HG03575 (cell line): ENCODE results near the gene NSUN2.

ENCODE experiments used
- ATAC-seq: cut with Tn5 transposase; IDR thresholded peaks from one replicate; pipeline ENCODE4 v1.9.1; 2021; ENCODE audit not compliant: unreplicated experiment, insufficient number of reproducible peaks, low FRiP score; ENCODE audit errors: extremely low read depth

Gene NSUN2

DNA sequence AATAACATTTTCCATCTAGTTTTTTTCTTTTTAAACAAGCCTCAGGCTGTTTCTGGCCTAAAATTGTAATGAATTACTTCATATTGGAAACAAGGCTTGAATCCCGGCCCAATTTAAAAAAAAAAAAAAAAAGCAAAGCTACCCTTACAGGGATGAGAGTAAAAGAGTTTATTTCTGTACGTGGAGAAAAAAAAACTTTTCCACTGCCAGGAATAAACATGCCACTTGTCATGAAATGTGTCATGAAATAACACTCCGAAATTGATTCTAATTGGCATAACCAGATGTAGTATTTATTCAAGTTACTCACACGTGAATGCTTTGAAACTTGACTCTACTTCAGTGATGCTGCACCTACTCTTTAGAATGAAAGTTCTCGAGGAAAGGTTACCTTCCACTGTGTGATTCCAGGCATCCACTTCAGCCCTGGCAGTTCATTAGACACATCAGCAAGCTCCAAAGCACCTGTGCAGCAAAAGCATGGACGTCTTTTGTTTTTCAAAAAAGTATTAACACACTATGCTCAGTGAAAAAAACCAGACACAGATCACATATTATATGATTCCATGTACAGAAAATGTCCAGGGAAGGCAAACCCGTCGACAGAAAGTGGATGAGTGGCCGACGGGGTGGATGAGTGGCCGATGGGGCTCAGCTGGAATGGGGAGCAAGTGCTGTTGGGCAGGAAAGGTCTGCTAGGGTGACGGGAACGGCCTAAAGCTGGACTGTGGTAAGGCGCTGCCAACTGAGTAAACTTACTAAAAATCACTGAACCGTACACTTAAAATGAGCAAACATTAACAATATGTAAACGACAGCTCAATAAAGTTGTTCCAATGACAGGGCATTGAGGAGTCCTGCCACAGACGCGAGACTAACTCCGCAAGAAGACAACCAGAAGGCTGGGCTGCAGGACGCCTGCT lies 21.2 kb downstream of the NSUN2 start:
- ATAC-seq: no peak

DNA sequence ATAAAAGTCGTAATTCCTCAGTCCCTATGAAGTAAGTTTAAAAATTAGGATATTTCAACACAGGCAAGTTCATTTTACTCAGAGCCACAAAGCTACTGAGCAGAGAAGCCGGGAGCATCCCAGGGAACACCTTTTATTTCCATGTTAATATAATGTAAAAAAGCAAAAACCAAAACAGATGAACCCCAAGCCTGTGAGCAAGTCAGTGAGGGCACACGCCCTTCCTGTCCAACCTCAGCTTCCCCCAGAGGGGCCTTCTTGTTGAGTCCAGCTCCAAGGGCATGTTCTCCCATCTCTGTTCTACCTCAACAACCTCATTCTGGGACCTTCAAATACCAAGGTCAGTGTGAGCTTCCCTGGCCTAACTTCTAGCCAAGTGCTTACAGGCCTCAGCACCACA lies 24.8 kb downstream of the NSUN2 start:
- ATAC-seq: no peak

DNA sequence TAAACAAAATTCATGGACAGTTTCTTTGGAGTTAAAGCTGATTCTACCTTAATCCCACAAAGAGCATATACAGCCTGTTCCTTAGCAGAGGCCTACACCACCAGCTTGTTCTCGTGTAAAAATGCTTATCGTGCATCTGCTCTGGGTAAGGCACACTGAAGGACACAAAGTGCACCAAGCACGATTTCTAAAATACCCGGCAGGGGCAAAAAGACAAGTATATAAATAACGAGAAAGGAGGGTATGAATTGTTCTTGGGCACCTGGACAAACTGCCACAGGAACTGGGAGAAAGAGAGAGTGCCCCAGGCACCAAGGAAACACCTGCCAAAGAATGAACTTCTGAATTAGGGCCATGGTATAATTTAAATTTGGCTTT lies 25.3 kb downstream of the NSUN2 start:
- no peak for ATAC-seq

DNA sequence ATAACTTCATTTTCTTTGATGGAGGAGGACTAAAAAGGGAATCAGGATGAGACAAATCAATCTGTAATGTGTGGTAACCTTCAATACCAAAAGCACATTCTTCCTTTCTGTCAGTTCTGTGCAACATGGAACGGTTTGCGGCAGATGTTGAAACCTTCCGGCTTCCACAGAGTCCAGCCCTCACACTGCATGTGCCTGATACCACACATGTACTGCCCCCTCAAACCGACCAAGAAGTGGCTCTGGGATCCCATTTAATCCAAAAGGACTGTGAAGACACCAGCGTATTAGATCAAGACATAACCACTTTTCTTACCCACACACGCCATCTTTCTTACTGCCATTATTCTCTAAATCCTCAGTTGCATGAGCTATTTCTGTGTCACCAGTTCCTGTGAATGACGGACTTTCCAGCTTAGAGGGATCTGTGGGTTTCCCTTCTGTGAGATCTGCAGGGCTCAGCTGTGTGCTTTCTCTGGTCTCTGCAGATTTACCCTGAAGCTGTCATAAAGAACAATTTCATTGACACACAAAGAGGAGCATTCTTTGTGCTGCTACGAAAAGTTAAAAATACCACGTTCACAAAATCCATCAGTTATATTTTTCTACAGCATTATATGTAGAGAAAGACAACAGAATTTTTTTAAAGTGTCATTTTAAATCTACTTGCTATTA lies 25.8 kb downstream of the NSUN2 start:
- ATAC-seq: no peak

DNA sequence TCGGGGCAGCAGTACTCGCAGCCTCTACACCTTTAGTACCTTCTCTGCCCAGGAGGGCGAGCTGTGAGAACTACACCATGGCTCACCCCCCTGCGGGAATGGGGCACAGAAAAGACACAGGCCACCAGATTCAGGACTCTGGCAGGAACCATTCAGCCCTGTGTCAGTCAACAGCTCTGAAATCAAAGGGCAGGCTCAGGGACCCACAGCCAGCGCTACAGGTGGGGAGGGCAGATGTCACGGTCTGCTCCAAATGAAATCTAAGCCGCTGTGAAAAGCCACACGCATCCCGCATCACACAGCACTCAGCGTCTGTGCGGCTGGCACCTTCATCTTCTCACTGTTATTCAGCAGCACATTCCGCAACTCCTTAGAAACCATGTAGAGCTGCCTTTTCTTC lies 27.9 kb downstream of the NSUN2 start:
- no peak for ATAC-seq

DNA sequence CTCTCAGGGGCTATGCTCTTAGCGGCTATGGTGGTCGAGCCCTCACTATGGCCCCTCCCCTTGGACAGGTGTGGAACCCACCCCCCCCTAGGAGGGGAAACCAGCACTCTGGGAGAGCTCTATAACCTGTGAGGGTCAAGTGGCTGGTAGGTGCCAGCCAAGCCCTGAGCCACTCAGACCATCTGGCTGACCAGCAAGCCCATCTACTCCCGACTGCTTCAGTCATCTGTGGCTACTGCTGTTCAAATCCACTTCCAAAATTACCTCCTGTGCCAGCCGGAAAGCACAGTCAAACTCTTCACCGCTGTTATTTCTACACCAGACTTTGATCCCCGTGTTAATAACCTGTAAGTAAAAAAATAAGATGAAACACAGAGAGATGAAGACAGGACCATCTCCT lies 28.5 kb downstream of the NSUN2 start:
- no peak for ATAC-seq

DNA sequence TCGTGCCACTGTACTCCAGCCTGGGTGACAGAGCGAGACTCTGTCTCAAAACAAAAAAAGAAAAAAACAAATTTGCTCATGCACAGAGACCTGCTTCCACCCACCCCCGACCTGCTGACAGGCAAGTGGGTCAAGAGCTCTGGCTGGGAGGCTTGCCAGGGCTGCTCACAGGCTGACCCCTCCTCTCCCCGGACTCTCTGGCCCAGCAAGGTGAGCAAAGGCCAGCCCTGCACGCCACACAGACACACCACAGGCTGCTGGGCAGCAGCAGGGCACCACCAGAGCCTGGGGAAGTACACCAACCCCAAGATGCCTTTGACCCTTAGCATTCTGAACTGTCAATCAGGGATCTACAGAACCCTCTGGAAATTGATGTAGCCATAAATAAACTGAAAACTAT lies 29.2 kb downstream of the NSUN2 start:
- ATAC-seq: no peak

DNA sequence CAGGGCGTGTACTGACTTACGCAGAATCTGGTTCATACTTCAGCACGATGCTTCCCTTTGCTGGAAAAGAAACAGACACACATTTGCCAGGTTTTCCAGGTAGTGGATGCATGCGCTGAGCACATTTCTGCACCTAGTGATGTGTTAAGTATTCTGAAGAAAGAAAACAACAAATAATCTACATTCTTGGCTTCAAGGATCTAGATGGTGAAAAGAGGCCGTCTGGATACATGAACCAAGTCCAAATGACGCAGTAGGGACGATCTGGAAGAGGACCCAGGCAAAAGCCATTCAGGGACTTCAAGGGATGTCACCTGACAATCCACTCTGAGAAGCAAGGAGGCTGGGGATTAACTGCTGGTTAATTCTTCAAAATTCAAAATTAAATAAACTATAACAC lies 30.4 kb downstream of the NSUN2 start:
- no peak for ATAC-seq

DNA sequence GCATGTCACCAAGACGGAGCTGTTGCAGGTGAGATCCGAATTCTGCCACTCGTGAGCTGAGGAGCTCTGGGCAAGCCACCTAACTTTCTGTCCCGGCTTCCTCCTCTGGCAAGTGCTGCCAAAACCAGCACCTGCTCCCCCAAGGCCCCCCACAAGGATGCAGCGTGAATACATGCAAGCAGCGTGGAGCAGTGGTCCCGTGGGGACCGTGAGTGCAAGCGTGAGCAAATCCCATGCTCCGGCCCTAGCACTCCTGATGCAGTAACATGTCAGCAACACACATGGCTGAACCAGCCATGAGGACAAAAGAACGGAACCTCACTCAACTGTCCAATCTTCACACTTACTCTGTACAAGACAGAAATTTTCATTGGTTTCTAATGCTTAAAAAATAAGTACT lies 31.0 kb downstream of the NSUN2 start:
- ATAC-seq: no peak

DNA sequence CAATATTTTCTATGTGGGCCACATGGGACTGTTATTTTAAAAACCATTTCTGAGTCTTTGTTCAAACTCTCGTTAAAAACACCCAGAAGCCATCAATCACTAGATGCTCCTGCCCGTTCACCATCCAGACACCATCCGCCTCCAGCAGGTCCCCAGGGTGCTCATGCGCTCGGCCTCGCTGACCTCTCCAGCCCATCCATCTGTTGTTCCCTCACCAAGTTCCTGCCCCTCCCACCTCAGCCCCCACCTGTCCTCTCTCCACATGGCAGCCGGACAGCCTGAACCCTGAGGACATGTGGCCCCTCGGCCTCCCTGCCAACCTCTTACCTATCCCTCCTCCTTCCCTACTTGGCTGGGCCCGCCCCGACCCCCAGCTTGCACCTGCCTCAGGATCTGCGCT lies 31.6 kb downstream of the NSUN2 start:
- ATAC-seq: no peak

DNA sequence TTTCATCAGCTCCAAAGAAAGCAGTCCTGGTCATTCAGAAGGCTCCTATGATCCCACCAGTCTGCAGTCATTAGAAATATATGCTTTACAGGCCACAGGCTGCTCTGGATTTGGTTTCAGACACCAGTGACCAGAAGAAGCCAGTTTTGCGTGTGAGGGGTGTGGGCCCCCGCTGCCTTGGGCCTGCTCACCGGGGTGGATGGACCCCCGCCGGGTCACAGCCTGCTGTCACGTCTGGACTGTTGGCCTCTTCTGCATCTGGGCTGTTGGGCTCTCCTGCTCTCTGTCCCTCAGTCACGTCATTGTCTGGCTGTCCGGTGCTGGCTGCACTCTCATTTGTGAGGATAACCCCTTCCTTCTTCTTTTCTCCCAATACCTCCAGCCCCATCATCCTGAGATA lies 33.1 kb downstream of the NSUN2 start:
- no peak for ATAC-seq

DNA sequence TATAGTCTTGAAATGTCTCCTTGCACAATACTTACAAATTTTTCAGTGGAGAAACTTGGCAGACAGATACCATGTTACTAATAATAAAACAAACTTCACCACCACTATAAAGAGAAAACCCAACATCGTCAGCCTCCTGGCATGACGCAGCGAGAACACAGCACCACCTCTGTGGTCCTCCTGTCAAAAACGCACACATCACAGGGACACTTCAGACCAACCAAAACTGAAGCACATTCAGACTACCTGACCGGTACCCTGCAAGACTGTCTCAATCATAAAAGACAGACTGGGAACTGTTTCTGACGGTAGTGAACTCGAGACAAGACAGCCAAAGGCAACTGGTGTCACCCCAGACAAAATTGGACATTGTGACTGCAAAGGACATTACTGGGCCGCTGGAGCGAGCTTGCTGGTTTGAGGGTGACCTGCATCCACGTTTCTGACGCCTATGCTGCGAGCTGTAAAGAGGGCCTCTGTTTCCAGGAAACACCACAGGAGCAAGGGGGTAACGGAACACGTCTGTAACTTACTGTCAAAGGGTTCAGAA lies 34.4 kb downstream of the NSUN2 start:
- no peak for ATAC-seq

DNA sequence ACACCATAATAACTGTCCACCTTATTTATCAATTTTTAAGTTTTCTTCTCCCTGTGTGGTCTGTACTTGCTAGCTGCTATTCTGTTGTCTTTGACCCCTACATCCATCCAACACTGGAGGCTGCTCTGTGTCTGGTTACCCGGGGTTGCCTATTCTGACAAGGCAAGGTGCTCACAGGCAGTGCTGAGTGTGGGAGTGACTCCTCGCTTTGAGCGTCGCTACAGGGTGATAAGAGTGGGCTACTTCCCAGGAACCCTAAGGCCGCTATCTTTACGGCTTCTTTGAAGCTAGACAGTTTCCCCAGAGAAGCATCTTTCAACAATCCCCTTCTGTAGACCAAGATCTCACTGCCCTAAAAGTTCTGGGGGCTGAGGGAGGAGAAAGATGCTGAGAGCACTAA lies 35.3 kb downstream of the NSUN2 start:
- ATAC-seq: no peak

DNA sequence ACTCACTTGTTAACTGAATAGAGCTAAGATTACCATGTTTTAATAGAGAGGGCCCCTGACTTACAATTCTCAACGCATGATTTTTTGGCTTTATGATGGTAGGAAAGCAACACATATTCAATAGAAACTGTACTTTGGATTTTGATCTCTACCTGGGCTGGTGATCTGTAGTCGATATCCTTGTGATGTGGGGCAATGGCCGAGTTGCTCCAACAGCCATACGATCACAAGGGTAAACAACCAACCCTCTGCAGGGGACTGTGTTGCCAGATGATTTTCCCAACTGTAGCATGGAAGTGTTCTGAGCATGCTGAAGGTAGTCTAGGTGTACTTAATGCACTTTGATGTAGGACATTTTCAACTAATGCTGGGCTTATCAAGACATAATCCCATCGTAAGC lies 36.5 kb downstream of the NSUN2 start:
- ATAC-seq: no peak

DNA sequence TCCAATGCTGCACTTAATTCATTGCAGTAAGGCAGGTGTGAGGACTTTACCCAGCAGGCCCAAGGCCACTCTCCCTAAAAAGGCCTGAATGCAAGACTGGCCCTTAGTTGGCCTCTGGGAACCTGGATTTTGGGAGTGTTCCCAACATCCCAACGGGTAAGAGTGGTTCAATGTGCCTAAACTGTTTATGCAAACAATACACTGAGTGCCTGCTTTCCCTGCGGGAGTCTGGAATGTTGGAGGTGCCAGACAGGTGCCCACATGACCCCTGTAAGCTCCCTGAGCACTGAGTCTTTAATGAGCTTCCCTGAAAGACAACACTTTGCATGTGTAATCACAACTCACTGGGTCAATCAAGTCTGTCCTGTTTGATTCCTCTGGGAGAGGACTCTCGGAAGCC lies 37.4 kb downstream of the NSUN2 start:
- no peak for ATAC-seq

DNA sequence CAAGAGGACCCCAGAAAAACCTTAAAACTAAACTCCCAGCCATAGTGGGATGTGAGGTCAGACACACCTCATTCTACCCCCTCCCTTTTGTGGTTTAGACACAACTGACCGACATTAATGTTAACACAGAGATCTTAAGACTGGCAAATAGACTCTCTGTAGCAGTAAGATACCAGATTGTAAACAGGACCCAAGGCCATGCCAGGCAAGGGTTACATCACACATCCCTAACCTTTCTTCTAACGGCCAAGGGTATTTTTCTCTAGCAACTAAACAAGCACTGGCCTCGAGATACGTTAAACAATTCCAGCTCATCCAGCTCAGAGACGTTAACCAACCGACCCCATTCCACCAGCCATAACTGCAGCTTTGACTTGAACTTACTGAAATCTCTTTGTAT lies 38.8 kb downstream of the NSUN2 start:
- ATAC-seq: no peak

DNA sequence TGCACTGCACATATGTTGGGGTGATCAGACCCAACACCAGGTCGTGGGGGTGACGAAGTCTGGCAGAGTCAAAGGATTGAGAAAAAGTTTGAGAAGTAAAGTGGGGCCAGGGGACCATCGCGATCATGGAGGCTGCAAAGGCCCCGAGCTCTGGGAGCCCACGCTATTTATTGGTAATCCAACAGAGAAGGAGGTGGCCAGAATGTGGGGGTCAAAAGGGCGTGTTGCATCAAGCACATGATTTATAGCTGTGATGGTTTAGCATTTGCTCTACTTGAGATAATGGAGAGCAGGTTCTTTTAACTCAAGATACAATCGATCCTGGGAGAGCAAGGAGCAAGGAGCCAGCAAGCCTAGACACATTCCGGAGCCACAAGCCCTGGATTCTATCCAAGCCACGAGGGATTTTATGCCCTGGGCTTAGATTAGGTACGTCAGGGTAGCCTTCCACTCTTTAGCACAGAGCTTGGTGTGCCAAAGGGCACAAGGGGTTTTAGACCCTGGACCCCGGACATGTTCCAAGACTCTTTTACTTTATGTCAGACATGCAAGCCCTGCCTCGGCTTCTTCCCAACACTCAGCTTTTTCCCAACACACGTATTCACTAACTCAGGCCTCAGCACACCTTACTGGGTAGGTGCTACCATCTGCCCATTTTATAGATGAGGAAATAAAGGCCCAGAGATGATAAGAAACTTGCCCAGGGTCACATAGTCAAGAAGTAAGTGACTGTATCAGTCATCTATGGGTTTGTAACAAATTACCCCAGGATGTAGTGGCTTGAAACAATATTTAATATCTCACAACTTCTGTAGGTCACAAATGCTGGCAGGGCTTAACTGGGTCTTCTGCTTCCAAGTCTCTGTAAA lies 39.5 kb downstream of the NSUN2 start:
- ATAC-seq: no peak

DNA sequence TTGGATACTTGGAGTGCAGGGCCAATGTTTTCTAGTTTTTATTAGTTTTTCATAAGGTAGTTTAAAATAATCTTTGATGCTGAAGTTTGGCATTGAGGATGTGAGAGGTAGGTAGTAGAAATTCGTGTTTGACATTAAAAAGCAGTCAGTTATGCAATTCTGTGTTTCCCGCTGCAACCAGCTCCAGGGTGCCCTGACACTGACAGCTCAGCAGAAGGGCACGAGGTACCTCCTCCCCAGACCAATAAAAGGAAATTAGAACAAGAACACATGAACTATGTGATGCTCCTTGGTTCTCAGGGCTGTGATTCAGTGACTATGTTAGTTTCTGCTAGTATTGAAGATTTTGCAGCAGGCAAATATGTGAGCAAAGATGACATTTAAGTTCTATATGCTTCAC lies 40.2 kb downstream of the NSUN2 start:
- no peak for ATAC-seq

DNA sequence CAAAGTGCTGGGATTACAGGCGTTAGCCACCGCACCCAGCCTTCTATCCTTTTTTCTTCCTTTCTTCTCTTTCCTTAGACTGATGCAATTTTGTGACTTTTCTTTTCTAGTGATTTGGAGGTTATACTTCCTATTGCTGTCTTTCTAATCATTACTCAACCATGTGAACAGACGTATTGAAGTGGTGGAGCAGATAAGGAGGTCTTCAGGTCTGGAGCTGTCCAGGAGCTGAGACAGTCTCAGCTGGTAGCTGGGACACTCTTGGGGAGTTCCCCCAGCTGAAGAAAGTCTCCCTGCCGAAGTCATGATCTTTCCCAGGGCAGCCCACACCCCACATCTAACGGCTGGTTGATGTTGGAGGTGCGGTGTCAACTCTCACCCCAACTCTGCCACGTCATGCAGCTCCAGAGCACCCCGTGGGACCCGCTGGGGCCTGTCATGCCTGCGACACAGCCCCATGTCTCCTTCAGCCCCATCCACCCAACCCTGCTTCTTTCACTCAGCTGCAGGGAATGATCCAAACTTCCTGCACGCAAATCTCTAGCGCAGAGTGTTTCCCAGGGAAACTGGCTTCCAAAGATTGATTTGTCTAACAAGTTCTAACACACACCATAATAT lies 41.1 kb downstream of the NSUN2 start:
- ATAC-seq: no peak
